Suppressor macrophage treated with lipopolysaccharide for 4 hours (primary cell): ENCODE data around the gene IGFBP5.
A peak's percentile ranks its signal among the peaks of the same experiment; 100 is the strongest.

Experiments
- DNase-seq: peaks from one replicate; pipeline ENCODE4 v3.0.0-alpha.2; 2020

The IGFBP5 gene

DNA sequence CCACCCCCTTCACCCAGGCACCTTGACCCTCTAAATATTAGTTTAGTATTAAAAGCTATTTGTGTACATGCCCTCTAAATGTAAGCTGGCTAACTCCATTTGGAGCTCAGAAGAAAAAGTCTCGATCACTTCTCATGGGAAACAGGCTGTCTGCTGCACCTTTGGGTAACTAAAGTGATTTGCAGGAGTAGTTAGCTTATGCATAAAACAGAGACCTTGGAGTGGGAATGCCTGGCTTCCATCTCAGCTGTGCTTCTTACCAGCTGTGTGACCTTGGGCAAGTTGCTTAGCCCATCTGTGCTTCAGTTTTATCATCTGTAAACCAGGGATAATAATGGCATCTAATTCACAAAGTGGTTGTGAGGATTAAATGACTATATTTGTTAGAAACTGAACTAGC, 32.2 kb downstream of the IGFBP5 start:
- DNase-seq: no peak

DNA sequence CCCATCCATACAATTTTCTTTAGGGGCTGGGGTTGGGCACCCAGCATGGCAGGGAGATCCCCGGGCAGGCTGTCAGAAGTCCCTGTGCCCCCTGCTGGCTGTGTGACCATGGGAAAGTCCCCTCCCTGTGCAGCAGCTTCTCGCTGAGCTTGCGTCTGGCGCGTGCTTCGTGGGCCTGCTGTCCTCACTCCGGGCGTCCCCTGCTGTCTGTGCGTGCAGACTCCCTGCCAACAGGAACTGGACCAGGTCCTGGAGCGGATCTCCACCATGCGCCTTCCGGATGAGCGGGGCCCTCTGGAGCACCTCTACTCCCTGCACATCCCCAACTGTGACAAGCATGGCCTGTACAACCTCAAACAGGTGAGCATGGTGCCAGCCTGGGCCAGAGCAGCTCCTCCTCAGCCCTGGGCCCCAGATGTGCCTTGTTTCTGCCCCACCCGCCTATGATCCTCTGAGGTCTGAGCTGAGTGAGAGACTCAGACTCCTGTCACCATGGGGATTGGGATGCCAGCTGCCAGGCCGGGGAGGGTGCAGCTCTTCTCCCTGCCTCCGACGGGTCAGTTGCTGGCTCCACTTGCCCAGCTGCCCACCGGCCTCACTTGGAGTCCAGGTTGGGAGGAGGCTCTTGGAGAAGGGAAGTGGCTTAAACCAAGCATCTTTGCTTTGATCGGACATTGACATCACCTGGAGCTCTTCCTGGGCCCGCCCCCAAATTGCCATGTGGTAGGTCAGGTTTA, 33.5 kb downstream of the IGFBP5 start:
- DNase-seq: peak; percentile 14

DNA sequence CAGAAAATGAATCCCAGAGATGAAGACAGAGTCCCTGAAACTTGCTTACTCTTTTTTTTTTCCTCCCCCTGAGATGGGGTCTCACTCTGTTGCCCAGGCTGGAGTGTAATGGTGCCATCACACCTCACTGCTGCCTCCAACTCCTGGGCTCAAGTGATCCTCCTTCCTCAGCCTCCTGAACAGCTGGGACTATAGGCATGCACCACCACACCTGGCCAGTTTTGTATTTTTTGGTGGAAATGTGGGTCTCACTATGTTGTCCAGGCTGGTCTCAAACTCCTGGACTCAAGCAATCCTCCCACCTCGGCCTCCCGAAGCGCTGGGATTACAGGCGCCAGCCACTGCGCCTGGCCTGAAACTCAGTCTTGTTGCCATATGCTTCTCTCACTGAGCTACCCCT, 34.3 kb downstream of the IGFBP5 start:
- no peak for DNase-seq

DNA sequence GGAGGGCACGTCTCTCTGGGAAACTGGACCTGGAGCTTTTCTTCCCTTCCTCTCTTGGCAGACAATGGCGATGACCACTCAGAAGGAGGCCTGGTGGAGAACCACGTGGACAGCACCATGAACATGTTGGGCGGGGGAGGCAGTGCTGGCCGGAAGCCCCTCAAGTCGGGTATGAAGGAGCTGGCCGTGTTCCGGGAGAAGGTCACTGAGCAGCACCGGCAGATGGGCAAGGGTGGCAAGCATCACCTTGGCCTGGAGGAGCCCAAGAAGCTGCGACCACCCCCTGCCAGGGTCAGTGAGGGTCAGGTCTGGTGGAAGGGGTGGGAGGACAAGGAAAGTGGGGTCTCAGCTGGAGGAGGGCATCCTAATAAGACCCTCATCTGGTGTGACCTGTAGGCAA, 34.9 kb downstream of the IGFBP5 start:
- no peak for DNase-seq

DNA sequence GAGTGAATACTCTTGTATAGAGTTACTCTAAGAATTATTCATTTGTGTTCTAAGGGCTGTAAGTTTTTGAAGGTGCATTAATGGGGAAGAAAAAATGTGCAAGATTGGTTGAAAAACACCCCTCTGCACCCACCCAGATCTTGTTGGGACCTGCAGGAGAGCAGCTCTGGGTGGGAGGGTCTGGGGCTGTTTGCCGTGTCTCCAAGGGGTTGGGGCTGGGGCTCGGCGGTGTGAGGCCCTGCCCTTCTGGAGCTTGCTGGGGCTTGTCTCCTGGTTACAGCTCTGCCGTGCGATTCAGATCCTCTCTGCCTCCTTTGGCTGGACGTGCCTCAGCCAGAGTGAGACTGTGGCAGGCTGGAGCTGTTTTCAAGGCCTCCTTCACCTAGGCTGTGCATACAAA, 36.1 kb downstream of the IGFBP5 start:
- DNase-seq: no peak

DNA sequence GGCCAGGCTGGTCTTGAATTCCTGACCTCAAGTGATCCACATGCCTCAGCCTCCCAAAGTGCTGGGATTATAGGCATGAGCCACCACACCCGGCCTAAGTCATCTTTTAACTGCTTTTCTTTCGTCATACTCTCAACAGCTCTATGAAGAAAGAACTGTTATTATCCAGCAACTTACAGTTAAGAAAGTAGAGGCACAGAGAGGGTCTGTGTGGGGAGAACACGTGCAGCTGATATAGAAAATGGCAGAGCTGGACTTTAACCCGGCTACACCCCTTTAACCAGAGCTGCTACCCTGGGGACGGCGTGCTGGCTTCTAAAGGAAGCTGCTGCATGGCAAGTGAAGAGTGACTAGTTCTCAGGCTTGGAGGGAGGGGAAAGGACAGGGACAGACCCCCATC, 36.6 kb downstream of the IGFBP5 start:
- no peak for DNase-seq

DNA sequence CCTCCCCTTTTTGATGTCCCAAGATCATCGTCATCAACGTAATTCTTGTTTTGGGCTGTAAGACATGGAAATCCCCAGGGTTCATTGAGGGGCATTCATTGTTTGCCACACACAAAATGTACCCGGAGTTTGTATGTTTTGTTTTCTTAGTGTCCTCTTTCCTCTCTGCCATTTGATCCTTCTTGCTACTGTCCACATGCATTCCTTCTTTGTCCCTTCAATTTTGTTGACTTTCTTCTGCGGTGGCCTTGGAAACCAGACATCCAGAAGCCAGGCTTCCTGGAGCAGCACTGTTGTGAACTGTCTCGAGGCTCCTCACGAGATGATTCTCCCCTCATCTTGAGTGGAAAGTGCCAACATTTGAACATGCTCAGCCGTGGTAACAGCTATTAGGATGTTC, 37.4 kb downstream of the IGFBP5 start:
- DNase-seq: no peak

DNA sequence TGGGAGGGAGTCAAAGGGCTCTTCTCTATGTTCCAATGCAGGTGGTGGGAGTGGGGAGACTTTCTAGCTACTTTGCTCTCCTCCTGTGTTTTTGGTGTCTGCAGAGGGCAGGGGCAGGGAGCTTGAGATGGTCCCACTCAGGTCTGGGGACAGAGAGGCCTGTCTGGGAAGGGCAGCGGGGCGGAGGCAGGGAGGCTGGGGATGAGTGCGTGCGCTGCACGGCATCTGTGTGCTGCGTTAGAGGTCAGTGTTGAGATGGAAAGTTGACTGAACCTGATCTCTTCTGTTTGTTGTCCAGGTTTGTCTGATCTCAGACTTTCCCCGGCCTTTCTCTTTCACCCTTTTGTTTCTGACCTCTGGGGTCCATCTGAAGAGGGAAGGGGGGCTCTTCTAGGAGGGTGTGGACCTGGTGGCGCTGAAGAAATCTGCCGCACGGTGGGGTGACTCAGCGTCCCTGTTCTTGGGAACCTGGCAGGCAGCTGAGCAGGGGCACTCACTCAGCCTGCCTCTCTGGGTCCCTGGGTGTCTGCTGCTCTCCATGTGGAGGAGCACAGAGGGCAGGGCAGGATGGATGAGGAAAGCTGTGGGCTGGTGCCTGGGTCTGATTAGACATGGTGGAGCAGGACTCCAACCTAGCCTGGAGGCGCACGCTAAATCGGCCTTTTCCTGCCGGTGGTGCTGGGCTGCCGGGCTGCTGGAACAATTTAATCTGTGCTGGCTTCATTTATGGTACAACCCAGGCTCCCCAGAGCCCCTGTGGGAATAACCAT, 38.1 kb downstream of the IGFBP5 start:
- DNase-seq: no peak

DNA sequence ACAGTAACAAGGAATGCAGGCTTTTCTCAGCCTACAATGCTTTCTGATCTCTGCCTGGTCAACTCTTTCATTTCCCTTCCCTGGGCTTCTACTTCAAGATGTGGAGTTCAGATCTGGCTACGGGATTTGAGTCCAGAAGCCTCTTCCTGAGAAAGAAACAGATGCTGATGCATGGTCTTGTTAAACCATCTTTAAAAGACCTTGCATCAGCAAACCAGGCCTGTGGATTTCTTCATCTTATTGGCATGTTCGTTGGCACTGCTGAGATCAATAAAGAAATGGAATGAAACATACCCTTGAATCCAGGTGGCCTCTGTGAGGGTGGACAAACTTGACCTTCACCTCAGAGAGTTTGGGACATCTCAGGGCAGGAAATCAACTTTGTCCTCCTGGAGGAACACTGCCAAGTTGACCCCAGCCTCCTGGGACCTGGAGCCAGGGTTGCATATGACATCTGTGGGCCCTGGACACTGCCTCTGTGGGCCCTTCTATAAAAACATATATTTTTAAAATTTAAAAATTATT, 40.8 kb downstream of the IGFBP5 start:
- DNase-seq: no peak

DNA sequence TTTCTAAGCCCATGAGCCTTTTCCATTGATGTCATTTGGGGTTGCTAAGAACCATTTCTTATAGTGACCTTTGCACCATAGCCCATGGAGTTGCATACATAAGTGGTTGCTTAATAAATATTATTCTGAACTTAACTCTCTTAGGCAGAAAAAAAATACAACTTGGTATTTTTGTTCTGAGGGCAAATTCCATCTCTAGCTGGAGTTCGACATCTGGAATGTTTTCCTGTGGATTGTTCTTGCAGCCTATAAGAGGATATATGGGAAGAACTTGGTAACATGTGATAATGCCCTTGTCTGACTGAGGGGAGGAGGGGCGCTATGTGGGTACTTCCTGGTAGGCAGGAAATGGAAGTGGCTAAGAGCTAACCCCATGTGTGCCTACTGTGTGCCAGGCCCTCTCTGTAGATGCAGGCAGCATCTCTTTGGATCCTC, 41.4 kb downstream of the IGFBP5 start:
- DNase-seq: no peak

DNA sequence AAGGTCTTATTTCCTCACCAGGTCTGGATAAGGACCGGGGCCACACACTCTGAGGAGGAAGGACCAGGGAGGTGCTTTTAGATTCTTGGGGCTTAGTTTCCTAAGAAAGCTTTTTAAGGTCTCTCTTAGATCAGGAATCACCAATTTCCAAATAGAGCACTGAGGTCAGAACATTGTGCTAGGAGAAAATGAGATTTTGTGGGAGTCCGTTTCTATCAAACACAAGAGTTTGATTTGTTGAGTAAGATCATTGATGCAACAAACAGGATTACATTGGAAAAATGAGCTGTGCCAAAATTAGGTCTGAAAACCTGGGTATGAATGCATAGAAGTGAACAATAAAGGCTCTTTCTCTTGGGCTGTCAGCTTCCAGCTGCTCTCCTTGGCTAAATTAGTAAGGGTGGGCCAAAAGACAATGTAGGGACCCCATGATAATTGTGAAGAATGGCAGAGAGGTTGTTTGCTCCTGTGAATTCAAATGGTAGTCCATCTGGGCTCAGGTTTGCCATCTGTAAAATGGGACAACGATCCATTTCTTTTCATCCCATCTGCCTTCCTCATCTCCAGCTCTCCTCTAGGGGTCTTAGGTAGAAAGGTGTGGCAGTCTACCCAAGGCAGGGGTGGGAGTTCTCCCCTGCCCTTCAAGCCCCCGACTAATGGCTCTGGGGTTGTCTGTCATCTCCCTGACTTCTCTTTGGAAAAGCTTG, 42.1 kb downstream of the IGFBP5 start:
- DNase-seq: no peak

DNA sequence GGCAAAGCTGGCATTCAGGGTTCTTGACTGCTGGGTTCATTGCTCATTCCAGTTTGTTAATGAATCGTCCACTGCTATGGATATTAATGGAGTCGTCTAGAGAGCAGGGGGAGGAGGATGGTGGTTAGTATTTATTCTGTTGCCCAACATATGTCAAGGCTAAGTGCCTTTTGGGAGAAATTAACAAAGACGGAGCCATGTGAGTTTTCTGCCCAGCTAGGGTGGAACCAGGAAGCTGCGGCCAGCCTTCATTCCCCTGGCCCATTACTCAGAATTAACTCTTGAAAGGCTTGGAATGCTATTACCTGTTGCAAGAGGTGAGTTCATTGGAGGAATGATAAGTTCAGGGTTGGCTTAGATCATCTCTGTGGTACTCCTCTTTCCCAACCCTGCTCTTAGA, 42.8 kb downstream of the IGFBP5 start:
- DNase-seq: no peak

DNA sequence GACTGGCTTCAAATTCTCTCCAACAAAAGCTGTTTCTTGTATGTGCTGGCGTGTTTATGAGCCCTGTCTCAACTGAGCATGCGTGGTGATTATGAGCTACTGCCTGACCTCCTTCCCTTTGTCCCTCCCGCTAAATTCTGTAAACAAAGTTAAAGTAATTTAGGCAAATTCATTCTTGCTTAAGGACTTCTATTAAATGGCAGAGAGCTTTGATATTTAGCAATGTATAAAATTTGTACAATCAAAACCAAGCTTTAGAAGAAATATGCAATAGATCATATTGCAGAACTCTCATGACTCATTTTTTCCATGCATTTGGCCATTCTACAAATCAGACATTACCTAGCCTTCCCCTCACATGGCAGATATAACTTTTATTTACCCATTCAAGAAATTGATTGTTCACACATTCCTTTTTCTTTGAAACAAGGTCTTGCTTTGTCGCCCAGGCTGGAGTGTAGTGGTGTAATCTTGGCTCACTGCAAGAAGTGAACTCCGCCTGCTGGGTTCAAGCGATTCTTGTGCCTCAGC, 43.9 kb downstream of the IGFBP5 start:
- DNase-seq: peak; percentile 16

DNA sequence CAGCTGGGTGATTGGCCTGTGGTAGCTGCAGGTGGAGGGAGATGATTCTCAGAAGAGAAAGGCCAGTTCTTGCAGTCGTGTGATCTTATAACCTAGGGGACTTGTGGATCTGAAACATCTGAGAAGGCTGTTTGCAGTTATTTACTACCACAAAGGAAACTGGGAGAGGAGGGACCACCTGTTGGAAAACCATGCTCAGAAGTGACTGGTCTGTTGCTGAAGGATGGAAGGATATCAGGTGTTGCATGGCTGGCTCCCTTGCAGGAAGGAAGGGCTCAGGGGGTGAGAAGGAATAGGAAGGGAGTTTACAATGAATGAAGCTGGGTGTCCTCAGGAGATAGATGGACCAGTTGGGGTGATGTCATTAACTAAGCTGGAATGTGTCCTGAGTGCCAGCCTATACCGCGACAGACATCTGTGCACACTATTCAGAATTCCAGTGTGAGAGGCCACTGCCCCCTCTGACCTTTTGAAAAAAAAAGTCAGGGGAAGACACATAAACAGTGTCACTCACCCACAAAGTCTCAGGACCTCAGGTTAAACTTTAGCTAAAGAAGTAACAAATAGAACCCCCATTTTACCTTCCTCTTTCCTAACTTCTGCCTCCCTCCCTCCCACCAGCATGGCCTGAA, 44.6 kb downstream of the IGFBP5 start:
- DNase-seq: no peak

DNA sequence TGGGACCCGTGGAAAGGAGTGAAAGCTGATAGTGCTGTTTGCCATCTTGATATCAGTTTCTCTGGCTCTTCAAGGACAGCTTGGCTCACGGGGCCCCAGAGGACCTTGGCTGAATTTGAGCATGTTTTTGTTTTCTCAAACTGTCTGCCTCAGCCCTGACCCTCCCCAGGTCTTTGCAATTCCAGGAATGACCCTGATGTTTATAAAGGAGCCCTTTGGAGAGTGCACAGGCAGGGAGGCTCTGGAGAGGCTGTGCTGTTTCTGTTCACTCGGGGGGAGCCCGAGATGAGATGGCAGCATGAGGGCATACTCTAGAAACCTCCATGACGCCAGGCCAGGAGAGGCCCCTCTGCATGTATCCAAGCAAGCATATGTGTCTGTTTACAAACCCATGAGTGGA, 45.8 kb downstream of the IGFBP5 start:
- no peak for DNase-seq

DNA sequence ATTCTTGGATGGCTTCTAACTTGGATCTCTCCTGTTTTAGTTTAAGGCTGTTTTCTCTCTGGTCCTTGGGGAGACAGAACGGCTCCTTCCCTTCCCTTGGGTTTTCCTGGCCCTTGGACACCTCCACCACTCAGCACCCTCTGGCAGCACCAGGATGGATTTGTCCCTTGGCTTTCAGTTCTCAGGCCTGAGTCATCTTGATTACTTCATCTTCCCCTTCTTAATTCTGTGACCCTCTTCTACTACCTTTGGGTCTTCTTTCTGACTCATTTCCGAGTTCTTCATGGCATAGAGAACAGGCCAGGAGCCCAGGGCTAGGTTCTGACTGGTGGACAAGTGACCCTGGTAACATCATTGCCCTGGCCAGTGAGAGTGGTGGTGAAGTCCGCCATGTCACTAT, 47.2 kb downstream of the IGFBP5 start:
- DNase-seq: no peak

DNA sequence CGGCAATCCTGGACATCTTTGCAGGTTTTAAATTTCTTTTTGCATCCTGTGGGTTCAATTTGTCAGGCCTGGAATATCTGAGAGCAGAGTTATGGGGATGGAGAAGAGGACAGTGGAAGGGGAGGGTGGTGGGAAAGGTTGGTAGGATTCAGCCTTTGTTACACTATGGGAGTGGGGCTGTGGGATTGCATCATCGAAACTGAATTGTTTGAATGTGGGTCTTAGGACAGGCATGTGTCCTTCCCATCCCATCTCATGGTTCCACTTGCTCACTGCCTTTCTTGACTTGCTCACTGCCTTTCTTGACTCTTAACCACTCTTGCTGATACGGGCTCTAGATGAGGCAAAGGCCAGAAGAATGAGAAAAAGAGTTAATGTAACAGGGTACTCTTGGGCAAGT, 49.2 kb downstream of the IGFBP5 start:
- DNase-seq: no peak

DNA sequence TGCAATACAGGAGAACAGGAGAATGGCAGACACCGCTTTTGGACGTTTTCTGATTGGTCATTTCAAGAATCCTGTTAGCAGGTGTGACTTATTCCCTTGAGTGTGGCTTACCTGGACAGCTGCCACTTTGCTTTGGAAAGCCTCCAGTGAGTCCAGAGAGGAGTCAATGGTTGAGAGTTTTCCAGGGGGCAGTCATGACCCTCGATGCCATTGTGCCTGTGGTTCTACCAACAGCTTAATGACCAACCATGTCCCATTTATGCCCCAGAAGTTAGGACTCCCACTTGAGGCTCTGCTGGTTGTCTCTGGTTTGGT, 49.8 kb downstream of the IGFBP5 start:
- no peak for DNase-seq

DNA sequence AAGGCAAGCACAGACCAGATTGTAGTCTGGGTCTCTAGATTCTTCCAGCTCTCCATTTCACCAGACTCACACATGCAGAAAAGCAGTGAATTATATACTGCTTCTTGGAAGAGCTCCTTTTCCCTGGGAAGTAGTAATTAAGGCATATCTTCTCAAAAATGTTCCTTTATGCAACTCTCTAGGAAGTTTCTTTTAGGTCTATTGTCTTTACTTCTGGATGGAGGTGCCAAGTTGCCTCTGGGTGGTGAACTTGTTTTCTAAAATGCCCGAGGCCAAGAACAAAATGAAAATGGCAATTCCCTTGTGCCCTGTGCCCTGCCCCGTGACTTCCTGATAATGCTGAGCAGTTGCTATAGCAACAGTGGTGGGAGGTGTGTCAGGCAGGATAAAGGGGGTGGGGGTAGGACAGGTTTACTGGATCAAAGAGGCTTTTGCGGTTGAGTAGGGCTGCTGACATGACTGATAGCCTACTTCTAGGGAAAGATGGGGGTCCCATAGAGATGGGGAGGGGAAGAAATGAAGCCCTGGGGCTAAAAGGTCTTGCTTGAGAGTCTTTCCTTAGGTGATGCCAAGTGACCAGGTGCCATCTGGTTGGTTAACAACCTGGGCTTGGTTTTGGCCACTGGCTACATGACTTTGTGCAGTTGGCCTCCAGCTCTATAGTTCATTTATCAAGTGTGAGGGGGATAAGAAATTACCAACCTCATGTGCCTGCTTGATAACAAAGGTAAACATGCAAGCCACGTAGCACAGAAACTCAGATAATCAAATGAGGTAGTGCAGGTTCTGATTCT, 50.3 kb downstream of the IGFBP5 start:
- DNase-seq: no peak

DNA sequence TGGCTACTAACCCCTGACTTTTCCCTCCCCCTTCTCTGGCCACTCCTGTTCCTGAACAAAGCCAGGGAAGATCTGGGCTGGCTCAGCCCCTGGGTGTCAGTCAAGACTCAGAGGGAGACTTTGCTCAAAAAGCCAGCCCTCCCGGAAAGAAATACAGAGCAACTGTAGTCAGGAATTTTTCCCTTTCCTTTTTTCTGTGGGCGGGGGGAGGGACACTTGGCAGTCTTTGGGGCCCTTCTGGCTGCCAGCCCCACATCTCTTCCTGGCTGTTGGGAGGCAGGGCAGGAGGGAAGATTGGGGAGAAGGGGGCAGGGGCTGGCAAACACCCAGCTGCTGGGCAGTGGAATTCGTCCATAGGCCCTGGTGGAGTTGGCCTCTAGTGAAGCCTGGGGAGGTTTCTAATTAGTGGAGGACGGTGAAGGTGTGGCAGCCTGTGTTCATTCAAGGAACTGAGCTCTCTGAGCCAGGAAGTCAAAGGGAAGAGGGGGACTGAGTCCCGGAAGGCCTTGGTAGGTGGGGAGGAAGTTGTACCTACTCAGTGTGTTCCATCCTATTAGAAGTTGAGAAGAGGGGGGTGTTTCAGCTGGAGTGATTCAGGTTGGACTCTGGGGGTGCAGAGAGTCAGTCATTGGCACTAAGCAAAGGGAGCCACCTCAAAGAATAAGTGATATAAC, 51.2 kb downstream of the IGFBP5 start:
- DNase-seq: no peak

DNA sequence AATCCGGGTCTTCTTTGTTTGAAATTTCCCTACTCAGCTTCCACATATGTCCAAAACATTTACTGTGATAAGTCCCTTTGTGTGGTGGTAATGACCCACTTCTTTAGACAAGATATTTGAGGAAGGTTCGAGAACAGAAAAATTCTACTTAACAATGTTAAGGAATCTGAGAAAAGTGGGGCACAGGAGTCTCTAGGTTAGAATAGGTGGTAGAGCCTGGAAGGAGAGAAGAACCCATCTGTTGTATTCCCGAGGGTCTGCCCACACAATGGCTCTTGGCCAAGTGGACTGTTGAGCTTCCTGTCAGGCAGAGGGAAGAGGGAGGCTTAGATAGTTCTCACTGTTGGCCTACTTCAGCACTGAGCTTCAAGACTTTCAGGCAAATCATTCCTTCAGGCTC, 57.9 kb downstream of the IGFBP5 start:
- DNase-seq: no peak
